NOMO-1 treated with DMSO at 0.1 percent for 48 hours (cell line): ENCODE results near the gene CD247.

ENCODE experiments used
- DNase-seq: peaks from one replicate; lab custom pipeline; 2025; ENCODE audit not compliant: unreplicated experiment; lab: John Stamatoyannopoulos, UW

The CD247 gene

DNA sequence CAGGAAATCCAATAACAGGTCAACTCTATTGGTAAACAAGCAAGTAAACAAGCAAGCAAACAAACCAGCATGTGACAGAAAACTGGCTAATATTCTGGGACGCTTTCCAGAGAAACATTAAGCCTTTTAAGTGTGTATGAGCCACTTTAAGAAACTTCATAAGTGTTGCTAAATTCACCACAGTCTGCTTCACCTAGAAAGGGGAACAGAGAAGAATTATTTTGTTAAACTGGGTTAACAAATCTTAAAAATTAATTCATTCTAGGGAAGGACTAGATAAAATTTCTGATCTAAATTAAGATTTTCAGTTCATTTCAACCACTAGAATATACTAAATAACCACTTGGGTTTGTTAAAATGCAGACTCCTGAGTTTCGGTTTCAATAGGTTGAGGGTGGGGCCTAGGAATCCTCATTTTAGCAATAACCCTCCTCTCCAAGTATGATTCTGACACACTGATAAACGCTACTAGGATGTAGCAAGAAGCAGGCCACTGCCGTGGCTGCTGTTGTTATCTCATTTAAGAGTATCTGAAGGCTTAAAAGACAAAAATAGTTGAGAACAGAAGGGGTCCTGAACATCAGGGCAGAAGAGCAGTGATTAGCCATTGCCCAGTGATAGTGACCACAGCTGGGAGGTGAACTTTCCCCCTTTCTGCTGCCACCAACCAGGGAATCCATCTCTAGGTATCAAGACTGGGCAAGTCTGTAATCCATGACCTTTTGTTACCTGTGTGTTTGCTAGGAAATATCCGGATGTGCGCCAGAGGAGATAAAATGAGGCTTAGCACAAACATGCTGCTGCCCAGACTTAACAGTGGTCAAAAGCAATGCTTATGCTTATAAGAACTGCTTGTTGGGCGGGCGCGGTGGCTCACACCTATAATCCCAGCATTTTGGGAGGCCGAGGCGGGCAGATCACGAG is 24.0 kb upstream of the CD247 start:
- DNase-seq = peak; percentile 74

DNA sequence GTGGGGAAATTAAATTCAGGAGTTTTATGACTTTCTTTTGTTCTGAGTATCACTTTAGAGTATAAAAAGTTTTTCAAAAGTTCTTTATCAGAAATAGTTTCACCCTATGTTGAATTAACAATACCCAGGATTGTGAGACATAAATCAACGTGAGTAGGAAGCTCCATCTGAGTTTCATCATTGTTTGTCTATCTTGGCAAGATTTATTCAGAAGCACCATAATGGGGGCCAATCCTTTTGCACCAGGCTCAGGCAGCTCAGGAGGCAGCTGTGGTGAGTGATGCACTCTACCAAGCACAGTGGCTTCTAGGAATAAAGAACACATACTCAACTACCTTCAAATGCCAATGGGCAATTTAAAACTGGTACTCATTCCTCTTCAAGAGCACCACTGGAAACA is 23.3 kb upstream of the CD247 start:
- DNase-seq = no peak

DNA sequence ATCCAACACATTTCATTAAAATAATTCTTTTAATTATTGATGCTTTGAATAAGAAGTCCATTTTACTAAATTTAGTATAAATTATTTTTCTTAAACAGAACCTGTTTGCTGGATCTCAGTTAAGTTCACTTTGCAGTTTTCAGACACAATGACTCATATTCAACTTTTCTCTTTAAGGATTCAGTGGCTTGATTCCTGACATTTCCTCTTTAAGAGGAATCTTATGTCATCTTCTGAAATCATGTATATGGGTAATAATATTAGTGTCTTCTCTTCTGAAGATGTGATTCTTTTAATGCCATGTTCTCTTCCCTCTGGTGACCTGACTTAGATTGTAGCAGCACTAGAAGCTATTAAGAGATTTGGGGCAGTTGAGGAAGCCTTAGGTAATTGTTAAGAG is 22.7 kb upstream of the CD247 start:
- DNase-seq = no peak

DNA sequence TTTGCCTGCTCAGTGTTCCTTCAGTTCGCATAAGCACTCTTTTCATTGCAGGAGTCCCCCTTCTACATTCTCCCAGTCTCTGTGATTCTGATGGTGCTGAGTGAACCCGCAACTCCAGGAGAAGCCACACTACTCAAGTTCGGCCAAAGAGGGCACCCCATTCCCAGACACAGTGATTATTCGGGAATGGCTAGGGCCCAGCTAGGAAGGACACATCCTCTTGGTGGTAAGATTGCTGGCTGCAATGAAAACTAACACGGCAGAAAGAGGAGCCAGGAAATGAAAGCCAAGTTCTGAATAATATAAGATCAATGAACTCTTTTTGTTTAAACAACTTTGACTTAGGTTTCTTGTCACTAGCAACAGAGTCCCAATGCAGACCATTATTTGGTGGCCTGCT is 20.3 kb upstream of the CD247 start:
- DNase-seq = no peak

DNA sequence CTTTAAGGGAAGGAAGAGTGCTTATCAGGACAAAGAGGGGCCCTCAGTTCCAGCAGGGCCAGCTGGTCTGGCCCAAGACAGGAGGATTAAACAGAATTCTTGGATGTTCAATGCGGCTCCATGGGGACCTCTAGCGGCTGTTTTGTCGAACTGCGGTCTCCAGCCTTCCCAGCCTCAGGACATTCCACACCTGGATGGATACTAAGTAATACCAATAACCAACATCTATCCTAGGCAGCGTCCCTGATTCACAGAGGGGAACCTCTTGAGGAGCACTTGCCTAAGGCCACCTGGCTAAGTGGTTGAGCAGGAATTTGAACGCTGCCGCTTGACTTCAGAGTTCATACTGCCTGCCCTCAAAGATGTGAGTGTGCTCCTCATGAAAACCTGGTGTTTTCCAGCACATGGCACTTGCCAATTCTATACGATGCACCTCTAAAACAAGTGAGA is 15.5 kb upstream of the CD247 start:
- peak; percentile 43 for DNase-seq

DNA sequence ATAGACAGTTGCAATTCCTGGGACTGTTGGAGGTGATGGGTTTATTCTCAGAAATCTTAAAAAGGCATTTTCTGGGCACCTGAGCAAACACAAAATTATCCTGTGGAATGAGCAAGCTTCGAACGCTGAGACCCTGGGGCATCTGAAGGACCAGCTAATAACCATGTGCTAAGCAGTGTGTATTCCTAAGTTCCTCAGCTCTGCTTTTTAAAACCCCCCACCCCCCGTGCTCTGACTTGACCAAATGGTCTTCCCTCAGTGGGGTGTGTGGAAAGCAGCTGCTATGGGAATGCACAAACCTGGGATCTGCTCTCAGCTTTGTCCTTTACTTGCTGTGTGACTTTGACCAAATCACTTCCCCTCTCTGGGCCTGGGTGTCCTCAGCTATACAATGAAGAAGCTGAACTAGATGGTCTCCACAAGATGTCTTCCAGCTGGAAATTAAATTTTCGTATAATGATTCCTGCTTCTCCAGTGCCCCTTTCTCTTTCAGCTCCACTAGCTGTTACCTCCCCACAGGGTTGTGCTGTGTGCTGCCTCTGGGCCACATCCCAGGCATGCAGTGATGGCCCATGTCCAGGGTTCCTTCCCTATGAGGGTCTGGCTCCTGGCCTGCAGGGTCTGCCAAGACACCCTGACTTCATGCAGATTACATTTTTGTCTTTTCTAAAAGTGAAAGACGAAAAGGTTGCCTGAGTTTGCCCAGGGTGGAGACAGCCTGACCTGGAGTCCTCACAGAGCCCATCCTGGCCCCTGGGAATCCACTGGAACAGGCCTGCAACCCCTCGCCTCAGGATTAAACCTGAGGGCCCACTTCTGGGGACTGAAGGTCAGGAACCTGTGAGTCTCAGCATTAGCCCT is 14.9 kb upstream of the CD247 start:
- DNase-seq = no peak

DNA sequence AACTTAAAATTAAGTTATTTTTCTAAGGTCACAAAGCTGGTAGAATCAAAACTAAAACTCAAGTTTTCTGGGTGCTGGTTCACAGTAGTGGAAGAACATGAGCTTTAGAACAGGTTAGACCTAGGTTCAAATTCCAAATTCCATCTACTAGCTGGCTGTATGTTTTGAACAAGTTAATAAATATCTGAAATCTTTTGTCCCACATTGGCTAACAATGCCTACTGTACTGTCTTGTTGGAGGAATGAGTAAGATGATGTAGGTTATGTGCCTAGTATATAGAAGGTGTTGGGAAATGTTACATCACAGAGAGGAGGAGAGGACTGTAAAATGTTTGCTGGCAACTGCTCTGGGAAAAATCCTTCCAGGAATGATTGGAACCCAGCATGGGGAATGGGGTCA is 14.0 kb upstream of the CD247 start:
- no peak for DNase-seq

DNA sequence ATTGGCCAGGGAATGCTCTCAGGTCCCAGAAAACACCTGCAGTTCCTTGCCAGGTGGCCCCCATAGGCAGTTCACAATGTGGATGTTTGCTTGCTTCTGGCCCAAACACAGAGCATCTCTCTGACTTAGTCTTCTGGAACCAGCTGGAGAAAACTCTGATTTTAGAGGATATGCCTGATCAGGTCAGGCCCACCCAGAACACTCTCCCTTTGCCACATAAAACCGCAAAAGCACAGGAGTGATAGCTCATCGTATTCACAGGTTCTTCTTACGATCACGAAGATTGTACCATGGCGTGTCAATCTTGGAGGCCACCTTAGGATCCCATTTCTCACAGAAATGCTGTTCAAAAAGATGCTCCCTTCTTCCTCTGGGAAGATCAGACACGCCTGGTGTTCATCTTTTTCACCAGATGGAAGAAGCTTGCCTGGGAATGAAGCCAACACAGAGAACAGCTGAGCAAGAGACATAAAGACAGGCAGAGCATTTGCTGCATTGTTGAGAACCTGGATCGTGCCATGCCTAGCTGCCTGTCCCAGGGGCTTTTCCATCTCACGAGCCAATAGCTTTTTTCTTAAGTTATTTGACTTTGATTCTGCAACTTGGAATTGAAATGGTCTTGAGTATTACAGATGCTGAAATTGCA is 11.6 kb upstream of the CD247 start:
- no peak for DNase-seq

DNA sequence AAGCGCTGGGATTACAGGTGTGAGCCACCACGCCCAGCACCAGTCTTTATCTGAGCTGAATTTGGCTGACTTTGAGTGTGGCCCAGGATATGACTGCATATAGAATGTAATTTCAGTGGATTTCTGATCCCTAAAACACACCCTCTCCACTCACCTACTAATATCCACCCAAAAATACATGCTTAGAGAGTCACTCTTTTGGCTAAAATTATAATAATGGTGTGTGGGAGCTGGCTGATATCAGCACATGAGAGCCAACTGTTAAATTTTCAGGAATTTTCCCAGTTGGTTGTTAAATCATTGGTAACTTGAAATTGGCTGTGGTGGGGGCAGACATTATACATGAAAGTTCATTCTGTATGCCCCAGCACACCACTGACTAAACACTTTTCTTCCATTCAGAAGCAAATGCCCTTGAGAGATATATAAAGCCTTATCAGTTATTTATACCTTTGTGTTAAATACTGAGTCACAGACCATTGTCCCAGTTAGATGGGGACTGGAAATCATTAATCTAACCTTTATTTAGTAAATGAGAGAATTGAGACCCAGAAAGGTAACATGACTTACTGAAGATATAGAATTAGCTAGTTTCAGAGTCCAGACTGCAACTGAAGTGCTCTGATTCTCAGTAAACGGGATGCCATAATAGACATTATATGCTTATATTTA is 9.9 kb upstream of the CD247 start:
- DNase-seq = no peak

DNA sequence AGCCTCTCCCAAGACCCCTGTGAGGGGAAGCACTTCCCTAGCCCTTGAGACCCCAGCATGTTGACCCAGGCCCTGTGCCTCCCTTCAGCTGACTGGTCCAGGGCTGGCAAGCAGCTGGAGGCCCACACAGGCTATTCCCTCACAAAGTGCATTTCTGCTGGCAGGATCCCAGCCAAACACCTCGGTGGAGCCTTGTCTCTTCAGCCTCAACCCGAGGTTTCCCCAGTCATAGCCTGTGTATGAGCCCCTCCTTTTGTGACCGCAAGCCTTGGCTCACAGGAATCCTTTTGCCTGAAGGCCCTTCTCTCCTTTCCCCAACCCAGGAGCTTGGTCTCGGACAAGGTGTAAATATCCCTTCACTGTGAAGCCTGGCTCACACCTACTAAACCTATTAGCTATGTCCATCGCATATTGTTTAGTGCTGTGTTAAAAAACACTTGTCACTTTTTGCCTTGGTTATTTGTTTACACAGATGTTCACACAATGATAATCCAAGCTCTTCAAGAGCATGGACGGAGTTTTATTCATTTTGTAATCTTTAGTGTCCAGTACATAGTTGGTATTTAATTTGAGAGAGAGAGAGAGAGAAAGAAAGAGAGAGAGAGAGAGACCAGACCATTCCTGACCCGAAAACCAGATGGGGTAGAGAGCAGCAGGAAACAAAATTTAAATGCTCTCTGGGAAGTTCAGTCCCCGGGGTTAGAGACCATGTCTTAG is 8.5 kb upstream of the CD247 start:
- no peak for DNase-seq

DNA sequence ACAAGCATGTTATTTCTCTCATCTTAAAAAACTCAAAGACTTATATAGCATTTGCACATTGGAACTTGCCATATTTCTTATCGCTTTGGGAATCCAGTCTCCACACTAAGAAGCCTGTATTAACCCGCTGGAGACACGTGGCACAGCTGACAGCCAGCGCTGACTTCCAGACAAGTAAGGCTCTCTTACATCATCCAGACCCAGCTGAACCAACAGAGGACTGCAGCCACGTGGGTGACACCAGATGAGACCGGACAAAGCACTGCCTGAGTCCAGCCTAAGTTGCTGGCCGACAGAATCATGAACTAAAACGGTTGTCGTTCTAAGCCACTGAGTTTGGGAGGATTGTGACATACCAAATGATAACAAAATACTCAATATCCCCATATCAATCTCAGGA is 6.3 kb upstream of the CD247 start:
- no peak for DNase-seq

DNA sequence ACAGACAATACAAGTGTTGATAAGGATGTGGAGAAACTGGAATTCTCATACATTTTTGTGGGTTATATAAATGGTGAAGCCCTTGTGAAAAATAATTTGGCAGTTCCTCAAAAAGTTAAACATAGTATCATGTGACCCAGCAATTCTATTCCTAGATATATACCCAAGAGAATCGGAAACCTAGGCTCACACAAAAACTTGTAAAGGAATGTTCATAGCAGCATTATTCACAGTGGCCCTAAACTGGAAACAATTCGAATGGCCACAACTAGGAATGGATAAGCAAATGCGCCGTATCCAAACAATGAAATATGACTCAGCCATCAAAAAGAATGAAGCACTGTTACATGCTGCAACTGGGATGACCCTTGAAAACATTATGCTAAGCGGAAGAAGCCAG is 3.9 kb upstream of the CD247 start:
- no peak for DNase-seq

DNA sequence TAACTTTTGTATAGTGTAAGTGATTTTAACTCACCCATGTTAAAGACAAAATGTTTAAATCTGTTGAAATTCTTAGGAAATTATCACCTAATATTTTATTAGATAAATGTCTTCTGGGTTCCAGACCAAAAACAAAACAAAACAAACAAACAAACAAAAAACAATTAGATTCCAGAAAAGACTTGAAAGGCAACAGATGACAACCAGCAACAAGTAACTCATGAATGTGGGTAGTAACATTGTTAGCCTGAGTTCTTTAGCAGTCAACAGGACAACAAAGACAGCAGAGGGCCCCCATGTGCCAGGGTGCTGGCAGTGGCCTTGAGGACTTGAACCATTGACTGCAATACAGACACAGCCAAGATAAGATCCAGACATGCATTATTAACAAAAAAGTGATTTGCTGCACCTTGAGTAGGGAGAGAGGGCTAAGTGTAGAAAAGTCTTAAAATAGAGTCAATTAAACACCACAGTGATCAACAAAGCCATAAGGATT is 2.4 kb upstream of the CD247 start:
- DNase-seq = no peak

DNA sequence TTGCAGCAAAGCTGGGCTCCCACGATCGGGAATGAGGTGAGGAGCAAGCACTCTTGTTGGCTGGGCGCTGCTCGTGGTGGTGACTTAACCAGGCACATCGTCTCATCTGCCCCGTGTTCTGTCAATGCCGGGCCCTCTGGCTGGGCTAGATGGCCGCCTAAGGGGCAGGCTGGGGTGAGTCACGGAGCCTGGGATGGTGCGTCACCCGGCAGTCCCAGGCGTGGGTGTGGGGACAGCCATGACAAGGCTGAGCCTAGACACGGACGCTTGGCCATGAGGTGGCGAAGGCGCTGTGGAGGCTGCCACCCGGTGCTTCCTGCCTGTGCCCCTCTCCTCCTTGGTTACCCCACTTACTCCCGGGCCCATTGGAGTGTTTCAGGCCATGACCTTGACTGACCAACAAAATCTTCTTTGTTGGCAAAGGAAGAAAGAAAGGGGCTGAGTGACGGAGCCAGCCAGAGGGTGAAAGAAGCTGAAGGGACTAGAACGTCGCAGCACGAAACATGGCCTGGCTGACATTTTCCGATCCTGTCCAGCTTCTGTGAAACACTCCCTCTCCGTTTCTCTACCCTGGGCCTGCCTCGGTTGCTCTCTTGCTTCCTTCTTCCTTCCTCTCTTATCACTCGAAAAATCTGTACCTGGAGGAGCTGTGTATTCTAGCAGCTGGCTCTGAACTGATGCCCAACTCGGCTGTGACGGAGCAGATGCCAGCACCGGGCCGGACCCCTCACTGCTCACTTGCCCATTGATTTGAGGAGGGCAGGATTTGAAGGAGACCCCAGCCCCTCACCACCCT is 596 bp downstream of the CD247 start:
- DNase-seq = no peak

DNA sequence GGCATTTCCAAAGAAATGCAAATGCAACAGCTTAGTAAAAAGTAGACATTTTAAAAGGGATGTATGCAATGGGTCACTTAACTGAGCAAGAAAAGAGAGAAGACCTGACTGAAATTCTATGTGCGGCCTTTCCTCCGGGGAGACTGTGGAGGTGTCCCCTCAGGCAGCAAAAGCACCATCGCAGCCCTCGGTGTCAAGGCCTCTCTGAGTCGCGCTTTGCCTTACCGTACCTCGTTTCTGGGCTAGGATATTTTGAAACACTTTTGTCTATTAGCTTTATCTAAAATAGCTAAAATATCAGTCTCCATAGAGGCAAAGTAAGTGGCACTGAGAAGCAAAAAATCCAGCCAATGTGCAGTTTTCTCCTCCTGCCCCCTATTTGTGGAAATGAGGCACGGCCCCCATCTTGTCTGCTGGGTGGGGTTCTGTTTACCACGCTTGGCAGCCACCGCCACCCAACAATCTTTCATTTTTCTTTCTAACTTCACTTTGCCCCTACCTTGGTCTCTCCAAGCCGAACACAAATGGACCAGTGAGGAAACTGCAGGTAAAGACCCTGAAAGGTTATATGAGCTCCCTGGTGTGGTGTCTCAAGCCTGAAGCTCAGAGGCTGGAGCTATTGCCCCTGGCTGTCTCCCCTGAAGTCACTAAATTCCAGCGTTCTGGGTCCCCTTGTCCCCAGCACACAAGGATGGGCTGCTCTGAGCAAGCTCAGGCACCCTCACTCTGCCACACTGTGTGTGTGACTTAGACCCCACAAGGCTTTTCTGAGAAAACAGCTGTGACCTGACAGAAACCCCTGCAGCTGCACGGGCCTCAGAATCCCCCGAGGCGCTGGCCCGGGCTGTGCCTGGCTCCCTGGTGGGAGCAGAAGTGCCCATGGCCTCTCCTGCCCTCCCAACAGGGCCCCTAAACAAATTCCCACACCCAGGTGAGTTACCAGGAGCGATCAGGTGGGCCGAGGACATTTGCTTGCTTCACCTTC is 1.6 kb downstream of the CD247 start:
- DNase-seq = no peak

DNA sequence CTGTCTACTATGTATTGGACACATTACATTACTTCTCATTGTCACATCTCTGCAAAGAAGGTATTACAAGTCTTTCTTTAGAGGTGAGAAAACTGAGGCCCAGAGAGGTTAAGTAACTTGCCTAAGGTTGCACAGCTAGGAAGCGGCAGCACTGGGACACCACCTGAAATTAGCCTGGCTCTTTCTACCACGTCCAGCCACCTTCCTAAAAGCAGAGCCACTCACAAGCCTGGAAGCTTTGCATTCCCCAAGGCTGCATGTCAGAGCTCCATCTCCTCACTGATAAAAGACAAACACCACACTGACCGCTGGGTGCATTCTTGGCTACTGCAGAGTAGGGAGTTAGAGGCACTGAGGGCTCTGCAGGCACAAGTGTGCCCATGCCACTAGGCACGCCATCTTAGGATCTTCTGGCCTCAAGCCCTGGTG is 2.4 kb downstream of the CD247 start:
- DNase-seq = no peak

DNA sequence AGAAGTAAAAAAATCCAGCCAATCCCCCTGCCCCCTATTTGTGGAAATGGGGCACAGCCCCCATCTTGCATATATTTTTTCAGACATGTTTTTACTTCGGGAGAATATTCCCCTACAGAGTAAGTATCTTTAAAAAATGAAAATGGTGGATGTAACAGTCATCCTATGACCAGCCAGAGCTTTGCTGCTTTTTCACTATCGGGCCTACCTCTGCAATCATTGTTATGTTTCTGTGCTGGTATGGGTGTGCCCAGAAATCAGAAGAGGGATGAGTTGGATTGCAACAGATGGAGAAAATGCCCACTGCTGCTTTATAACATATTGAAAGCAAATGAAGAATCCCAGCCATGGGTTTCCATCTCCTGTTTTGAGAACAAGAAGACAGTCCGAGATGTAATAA is 2.9 kb downstream of the CD247 start:
- no peak for DNase-seq

DNA sequence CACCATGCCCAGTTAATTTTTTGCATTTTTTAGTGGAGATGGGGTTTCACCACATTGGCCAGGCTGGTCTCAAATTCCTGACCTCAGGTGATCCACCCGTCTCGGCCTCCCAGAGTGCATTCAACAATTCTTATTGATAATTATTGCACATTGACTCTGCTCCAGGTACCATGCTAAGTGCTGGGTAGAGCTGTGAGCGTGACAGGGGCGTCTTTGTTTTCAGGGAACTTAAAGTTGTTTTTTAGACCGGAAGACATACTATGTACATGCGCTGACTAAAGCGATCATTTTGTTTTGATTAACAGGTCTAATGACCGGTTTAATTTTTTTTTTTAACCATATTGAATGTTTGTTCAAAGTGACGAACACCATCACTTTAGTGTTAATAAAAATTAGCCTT is 4.0 kb downstream of the CD247 start:
- DNase-seq = no peak
